HCT116 (cell line): ENCODE data around the gene RPL35. TPM values are rescaled to one million over a fixed set of nuclear protein-coding genes. Genes with fewer than 3 reads are reported as not detected.
A peak's percentile ranks its signal among the peaks of the same experiment; 100 is the strongest.

Experiments used
- ATAC-seq: fragments of 200-7000 bp; cut with Tn5 transposase; 2 replicates; pipeline ENCODE4 v1.9.1; 2020; ENCODE audit warnings: mild to moderate bottlenecking, moderate library complexity
- BruUV-seq: library from RNA; stranded (reverse); fragments of 400-500 nt; replicated peaks from 2 replicates; lab custom pipeline; 2021; lab: Mats Ljungman, UMichigan
- CTCF ChIA-PET: fragments of 300-600 bp; sonication (Branson Sonifier 250); formaldehyde crosslinking; loops from one replicate; lab custom pipeline; 2021; ENCODE audit warnings: antibody characterized with exemption; lab: Charles Lee
- POLR2A ChIA-PET: fragments of 300-600, 350-600 bp; sonication (Branson Sonifier 250); formaldehyde crosslinking; loops from one replicate; lab custom pipeline; 2021; ENCODE audit warnings: antibody characterized with exemption; lab: Charles Lee
- RAD21 ChIA-PET, 2 experiments: fragments of 300-600 bp; sonication (Branson Sonifier 250); formaldehyde crosslinking; loops; one replicate each; lab custom pipeline; 2023; ENCODE audit warnings: low total read pairs in 2 of 2; ENCODE audit not compliant: uncharacterized antibody in 2 of 2, unreplicated experiment in 2 of 2, low non-redundant PET in 1 of 2; lab: Charles Lee
- DNase-seq: peaks from one replicate; pipeline ENCODE4 v3.0.0-alpha.2; 2010; ENCODE audit warnings: low read depth, low spot score
- H2AFZ ChIP-seq: fragments of 200-600 bp; shearing (Covaris generic), sonication (generic); 2 replicates; pipeline ENCODE4 v1.6.1; 2017; ENCODE audit warnings: low read depth, mixed run types, mixed read lengths, antibody characterized with exemption, low read length; ENCODE audit not compliant: poor library complexity, severe bottlenecking
- H3K27ac ChIP-seq: 2 replicates; pipeline ENCODE4 v1.5.1; 2012; ENCODE audit warnings: low read depth, low read length
- H3K27me3 ChIP-seq: fragments of 200-600 bp; sonication (generic); 2 replicates; pipeline ENCODE4 v1.6.1; 2016; ENCODE audit warnings: mixed run types, low read length, mixed read lengths; ENCODE audit not compliant: insufficient read depth
- H3K36me3 ChIP-seq, 2 experiments: fragments of 200-500 bp in 1 of 2; fragments of 200-600 bp in 1 of 2; sonication (Bioruptor generic) in 1 of 2; sonication (generic) in 1 of 2; 2 replicates each; pipeline versions ENCODE4 v1.5.1 to v1.6.1; 2014 to 2016; ENCODE audit warnings: low read length in 2 of 2, inconsistent platforms in 1 of 2, mixed read lengths in 1 of 2, mixed run types in 1 of 2; ENCODE audit not compliant: insufficient read depth in 2 of 2, control insufficient read depth in 1 of 2
- H3K4me1 ChIP-seq, 2 experiments: fragments of 200-600 bp in 1 of 2; sonication (generic) in 1 of 2; 2 replicates each; pipeline versions ENCODE4 v1.5.1 to v1.6.1; 2012 to 2017; ENCODE audit warnings: low read length in 2 of 2, inconsistent platforms in 1 of 2, mild to moderate bottlenecking in 1 of 2, mixed read lengths in 1 of 2, mixed run types in 1 of 2, moderate library complexity in 1 of 2; ENCODE audit not compliant: insufficient read depth in 2 of 2, control insufficient read depth in 1 of 2
- H3K4me2 ChIP-seq: fragments of 200-600 bp; sonication (generic); 2 replicates; pipeline ENCODE4 v1.6.1; 2017; ENCODE audit warnings: mixed run types, low read length, mixed read lengths
- H3K4me3 ChIP-seq, 2 experiments: fragments of 200-600 bp in 1 of 2; sonication (generic) in 1 of 2; replicated peaks in 1 of 2; 2 replicates each; pipeline ENCODE4 v1.5.1; 2011 to 2016; ENCODE audit warnings: low read length in 2 of 2, control low read depth in 1 of 2, low read depth in 1 of 2, mild to moderate bottlenecking in 1 of 2, mixed read lengths in 1 of 2, mixed run types in 1 of 2
- H3K79me2 ChIP-seq: fragments of 200-600 bp; sonication (generic); 2 replicates; pipeline ENCODE4 v1.6.1; 2017; ENCODE audit warnings: mild to moderate bottlenecking, mixed run types, low read length, moderate library complexity, mixed read lengths; ENCODE audit not compliant: insufficient read depth
- H3K9ac ChIP-seq: fragments of 200-600 bp; sonication (generic); 2 replicates; pipeline ENCODE4 v1.6.1; 2016; ENCODE audit warnings: low read length, mixed read lengths
- H3K9me2 ChIP-seq: fragments of 200-600 bp; sonication (generic), shearing (Covaris generic); 2 replicates; pipeline ENCODE4 v1.6.1; 2017; ENCODE audit warnings: mixed run types, mild to moderate bottlenecking, moderate library complexity; ENCODE audit not compliant: insufficient read depth
- H3K9me3 ChIP-seq, 2 experiments: fragments of 200-500 bp in 1 of 2; fragments of 200-600 bp in 1 of 2; sonication (Bioruptor generic) in 1 of 2; sonication (generic) in 1 of 2; 2 replicates each; pipeline ENCODE4 v1.6.1; 2014 to 2017; ENCODE audit warnings: low read length in 2 of 2, mixed read lengths in 2 of 2, inconsistent platforms in 1 of 2, low read depth in 1 of 2, mild to moderate bottlenecking in 1 of 2, mixed run types in 1 of 2, moderate library complexity in 1 of 2; ENCODE audit not compliant: control insufficient read depth in 1 of 2, insufficient read depth in 1 of 2
- H4K20me1 ChIP-seq: fragments of 200-600 bp; sonication (generic), shearing (Covaris generic); 2 replicates; pipeline ENCODE4 v1.6.1; 2017; ENCODE audit warnings: mixed run types, mild to moderate bottlenecking, moderate library complexity; ENCODE audit not compliant: insufficient read depth
- CEBPB ChIP-seq: IDR thresholded peaks from 2 replicates; pipeline ENCODE4 v1.6.1; 2012; ENCODE audit warnings: low read depth
- CTCF ChIP-seq, 3 experiments: fragments of 200-600 bp in 1 of 3; sonication (generic) in 1 of 3; IDR thresholded peaks in 2 of 3; conservative IDR thresholded peaks in 1 of 3; 2 replicates each; pipeline ENCODE4 v1.5.1; 2012 to 2017; ENCODE audit warnings: low read depth in 2 of 3, low read length in 2 of 3, antibody characterized with exemption in 1 of 3, borderline replicate concordance in 1 of 3, control low read depth in 1 of 3, mild to moderate bottlenecking in 1 of 3, mixed read lengths in 1 of 3, mixed run types in 1 of 3, moderate library complexity in 1 of 3; ENCODE audit not compliant: insufficient read depth in 1 of 3
- EGR1 ChIP-seq: IDR thresholded peaks from 2 replicates; pipeline ENCODE4 v1.6.1; 2012; ENCODE audit warnings: low read depth
- EZH2phosphoT487 ChIP-seq: fragments of 200-600 bp; IDR thresholded peaks from 2 replicates; pipeline ENCODE4 v1.6.1; 2018; ENCODE audit warnings: antibody characterized with exemption, borderline replicate concordance
- JUND ChIP-seq: IDR thresholded peaks from 2 replicates; pipeline ENCODE4 v1.6.1; 2012
- MAX ChIP-seq: IDR thresholded peaks from 2 replicates; pipeline ENCODE4 v1.6.1; 2012
- POLR2A ChIP-seq: IDR thresholded peaks from 2 replicates; pipeline ENCODE4 v1.7.0; 2011; ENCODE audit warnings: borderline replicate concordance; ENCODE audit not compliant: insufficient read depth, insufficient read length; ENCODE audit errors: extremely low read depth
- POLR2AphosphoS5 ChIP-seq: IDR thresholded peaks from 2 replicates; pipeline ENCODE4 v1.6.1; 2011; ENCODE audit warnings: mild to moderate bottlenecking, low read depth, low read length, moderate library complexity
- RAD21 ChIP-seq: IDR thresholded peaks from 2 replicates; pipeline ENCODE4 v1.6.1; 2012; ENCODE audit warnings: low read depth, mild to moderate bottlenecking
- SIN3A ChIP-seq: IDR thresholded peaks from 2 replicates; pipeline ENCODE4 v1.6.1; 2012; ENCODE audit warnings: low read depth
- SP1 ChIP-seq: IDR thresholded peaks from 2 replicates; pipeline ENCODE4 v1.6.1; 2012; ENCODE audit warnings: low read depth
- TCF7L2 ChIP-seq: IDR thresholded peaks from 2 replicates; pipeline ENCODE4 v1.7.0; 2011; ENCODE audit warnings: borderline replicate concordance, inconsistent platforms; ENCODE audit not compliant: insufficient read depth, insufficient read length; ENCODE audit errors: extremely low read depth
- YY1 ChIP-seq: IDR thresholded peaks from 2 replicates; pipeline ENCODE4 v1.6.1; 2011; ENCODE audit warnings: low read length, low read depth, moderate library complexity, mild to moderate bottlenecking; ENCODE audit not compliant: insufficient replicate concordance; ENCODE audit errors: extremely low read depth
- ZBTB33 ChIP-seq: IDR thresholded peaks from 2 replicates; pipeline ENCODE4 v1.6.1; 2011; ENCODE audit warnings: mild to moderate bottlenecking, low read length, moderate library complexity; ENCODE audit not compliant: insufficient replicate concordance; ENCODE audit errors: extremely low read depth
- ZFX ChIP-seq: fragments of 450-650 bp; IDR thresholded peaks from 2 replicates; pipeline ENCODE4 v1.6.1; 2017
- intact Hi-C: fragments of 100-400 bp; cut with micrococcal nuclease; formaldehyde crosslinking; loops from 2 replicates; pipeline ENCODE4 v1.10.0; 2022
- total RNA-seq: library from RNA; stranded (reverse); gene quantifications from one replicate; pipeline ENCODE4 v1.2.1, GENCODE V29; 2021; ENCODE audit not compliant: unreplicated experiment
- TF ChIP-seq, protein P1 (sequence below): IDR thresholded peaks from 2 replicates; pipeline ENCODE4 v1.6.1; 2012
- TF ChIP-seq, protein P2 (sequence below): IDR thresholded peaks from 2 replicates; pipeline ENCODE4 v1.6.1; 2012; ENCODE audit warnings: low read depth

The RPL35 gene
- total RNA-seq, 1 experiment from 2014 or later, result 1,754 TPM

DNA sequence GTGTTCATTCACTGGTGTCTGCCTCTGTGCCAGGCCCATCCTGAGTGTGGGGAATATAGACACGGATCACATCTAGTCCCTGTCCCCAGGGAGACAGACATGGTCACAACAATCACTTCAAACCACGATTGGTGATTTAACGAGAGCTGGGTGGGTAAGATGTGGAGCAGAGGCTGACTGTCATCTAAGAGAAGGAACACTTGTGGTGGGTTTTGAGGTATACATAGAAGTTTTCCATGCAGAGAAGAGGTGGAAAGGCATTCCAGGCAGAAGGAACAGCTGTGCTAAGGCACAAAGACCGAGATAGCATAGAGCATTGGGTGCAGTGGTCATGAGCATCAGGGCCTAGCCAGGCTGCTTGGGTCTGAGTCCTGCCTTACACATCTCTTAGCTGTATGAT, 31.2 kb downstream of the RPL35 start (continued):
- no peak for TF ChIP-seq CTCF (IDR thresholded peaks at IDR 0.05 in 2 of 3, conservative IDR thresholded peaks at IDR 0.05 in 1 of 3; ENCODE audit: borderline replicate concordance in 1 of 3, insufficient read depth in 1 of 3, low read depth in 2 of 3, low read length in 2 of 3)
- TF ChIP-seq, protein P1, sequence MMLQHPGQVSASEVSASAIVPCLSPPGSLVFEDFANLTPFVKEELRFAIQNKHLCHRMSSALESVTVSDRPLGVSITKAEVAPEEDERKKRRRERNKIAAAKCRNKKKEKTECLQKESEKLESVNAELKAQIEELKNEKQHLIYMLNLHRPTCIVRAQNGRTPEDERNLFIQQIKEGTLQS, result no peak
- no peak for TF ChIP-seq SIN3A
- TF ChIP-seq ZFX, result no peak
- TF ChIP-seq YY1, result no peak
- no peak for TF ChIP-seq EZH2phosphoT487

- ChIA-PET POLR2A (interaction anchor here (0.6 to 0.9 kb wide), 2 partner anchors 11 kb away, joined by 3 read pairs; no protein-coding TSS in a partner anchor), RAD21 (no interaction called here), CTCF (interaction anchor here (0.9 to 2.5 kb wide), 2 partner anchors 11 to 23 kb away, joined by 3 to 10 read pairs; no protein-coding TSS in a partner anchor)
- Histone ChIP-seq H3K79me2 (no peaks in the 10 kb centered on the region), H3K9me2 (no peaks in the 10 kb centered on the region), H3K4me2 (peak overlapping the region; percentile 36; the same call in 1 of the 2 replicates), H3K4me3 (no peak overlapping the region), H3K27ac (no peak overlapping the region), H2AFZ (peak overlapping the region; percentile 75), H3K27me3 (no peaks in the 10 kb centered on the region), H3K9me3 (no peaks in the 10 kb centered on the region), H3K4me1 (peaks cover 19 to 29% of the 10 kb centered on the region in 2 experiments), H4K20me1 (no peaks in the 10 kb centered on the region), H3K36me3 (no peaks in the 10 kb centered on the region), H3K9ac (no peak overlapping the region)
- ATAC-seq, result no peak
- BruUV-seq, result no TSS peak
- intact Hi-C loops, result no loop called here
- no peak for DNase-seq
- TF ChIP-seq SP1 (no peak), TCF7L2 (no peak), POLR2A (no peak), EGR1 (no peak), RAD21 (no peak), ZFX (no peak), ZBTB33 (no peak), YY1 (no peak), CEBPB (no peak), JUND (no peak), EZH2phosphoT487 (no peak), POLR2AphosphoS5 (no peak), SIN3A (no peak), MAX (no peak)
- TF ChIP-seq, protein P2, sequence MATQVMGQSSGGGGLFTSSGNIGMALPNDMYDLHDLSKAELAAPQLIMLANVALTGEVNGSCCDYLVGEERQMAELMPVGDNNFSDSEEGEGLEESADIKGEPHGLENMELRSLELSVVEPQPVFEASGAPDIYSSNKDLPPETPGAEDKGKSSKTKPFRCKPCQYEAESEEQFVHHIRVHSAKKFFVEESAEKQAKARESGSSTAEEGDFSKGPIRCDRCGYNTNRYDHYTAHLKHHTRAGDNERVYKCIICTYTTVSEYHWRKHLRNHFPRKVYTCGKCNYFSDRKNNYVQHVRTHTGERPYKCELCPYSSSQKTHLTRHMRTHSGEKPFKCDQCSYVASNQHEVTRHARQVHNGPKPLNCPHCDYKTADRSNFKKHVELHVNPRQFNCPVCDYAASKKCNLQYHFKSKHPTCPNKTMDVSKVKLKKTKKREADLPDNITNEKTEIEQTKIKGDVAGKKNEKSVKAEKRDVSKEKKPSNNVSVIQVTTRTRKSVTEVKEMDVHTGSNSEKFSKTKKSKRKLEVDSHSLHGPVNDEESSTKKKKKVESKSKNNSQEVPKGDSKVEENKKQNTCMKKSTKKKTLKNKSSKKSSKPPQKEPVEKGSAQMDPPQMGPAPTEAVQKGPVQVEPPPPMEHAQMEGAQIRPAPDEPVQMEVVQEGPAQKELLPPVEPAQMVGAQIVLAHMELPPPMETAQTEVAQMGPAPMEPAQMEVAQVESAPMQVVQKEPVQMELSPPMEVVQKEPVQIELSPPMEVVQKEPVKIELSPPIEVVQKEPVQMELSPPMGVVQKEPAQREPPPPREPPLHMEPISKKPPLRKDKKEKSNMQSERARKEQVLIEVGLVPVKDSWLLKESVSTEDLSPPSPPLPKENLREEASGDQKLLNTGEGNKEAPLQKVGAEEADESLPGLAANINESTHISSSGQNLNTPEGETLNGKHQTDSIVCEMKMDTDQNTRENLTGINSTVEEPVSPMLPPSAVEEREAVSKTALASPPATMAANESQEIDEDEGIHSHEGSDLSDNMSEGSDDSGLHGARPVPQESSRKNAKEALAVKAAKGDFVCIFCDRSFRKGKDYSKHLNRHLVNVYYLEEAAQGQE, result no peak
- TF ChIP-seq, protein P1, result no peak
These were observed 32.5 kb downstream of the RPL35 start for GRCh38 chr9:124829334-124829669.
